Measurements from ENCODE around the gene EPN2.

EPN2 gene

GRCh38 chr17:19372866-19373504, 135.8 kb downstream of the EPN2 start:
- Histone ChIP-seq H2BK15ac (ENCODE audit: low read length) (no peak overlapping the region), H2BK5ac (ENCODE audit: low read length) (no peak overlapping the region), H4K91ac (ENCODE audit: low read depth, low read length, poor library complexity) (peak overlapping the region; percentile 46), H4K8ac (ENCODE audit: low read depth, low read length) (no peak overlapping the region), H2BK120ac (ENCODE audit: low read depth, low read length) (no peak overlapping the region), H3K9ac (ENCODE audit: low read depth, low read length, poor library complexity) (no peak overlapping the region), H3K4me2 (ENCODE audit: insufficient read depth, low read length, poor library complexity, severe bottlenecking) (no peak overlapping the region), H3K27ac (replicated peaks; ENCODE audit: low read length) (no peak overlapping the region), H3K4me3 (ENCODE audit: low read length in 2 of 2) (no peak overlapping the region), H3K14ac (ENCODE audit: low read length) (no peak overlapping the region), H2BK12ac (ENCODE audit: low read length) (no peak overlapping the region), H2AFZ (ENCODE audit: low read length) (no peak overlapping the region), H3K9me3 (replicated peaks in 1 of 2; ENCODE audit: control insufficient read depth in 2 of 2, insufficient read depth in 1 of 2, low read depth in 1 of 2, low read length in 2 of 2) (no peaks in the 10 kb centered on the region), H3K4me1 (ENCODE audit: control insufficient read depth in 2 of 2, insufficient read depth in 1 of 2, low read depth in 1 of 2, low read length in 2 of 2) (peaks cover 0 to 3% of the 10 kb centered on the region in 2 donors), H3K4ac (ENCODE audit: low read length) (no peak overlapping the region), H3K36me3 (replicated peaks in 1 of 2; ENCODE audit: control insufficient read depth in 2 of 2, insufficient read depth in 2 of 2, low read length in 2 of 2) (peaks cover 0 to 4% of the 10 kb centered on the region in 2 donors), H3K23ac (ENCODE audit: low read depth, low read length, poor library complexity) (no peak overlapping the region), H3K27me3 (ENCODE audit: control insufficient read depth in 3 of 3, insufficient read depth in 3 of 3, low read depth in 1 of 3, low read length in 3 of 3) (no peaks in the 10 kb centered on the region), H3K79me1 (ENCODE audit: low read depth, low read length) (no peaks in the 10 kb centered on the region), H2AK5ac (ENCODE audit: low read depth, low read length) (no peak overlapping the region), H3K18ac (ENCODE audit: low read length) (no peak overlapping the region)
- WGBS, 2 donors (ENCODE audit: extremely low coverage in 2 of 2, insufficient read length in 2 of 2, insufficient replicate concordance in 1 of 2) = no CpG with 5 or more reads among the region's 8 CpGs
- DNase-seq (ENCODE audit: low spot score) = no peak

- Histone ChIP-seq H3K27me3 (ENCODE audit: control insufficient read depth in 3 of 3, insufficient read depth in 3 of 3, low read depth in 1 of 3, low read length in 3 of 3) (no peaks in the 10 kb centered on the region), H3K79me1 (ENCODE audit: low read depth, low read length) (peaks cover 4% of the 10 kb centered on the region), H3K23ac (ENCODE audit: low read depth, low read length, poor library complexity) (no peak overlapping the region), H3K4ac (ENCODE audit: low read length) (no peak overlapping the region), H3K36me3 (replicated peaks in 1 of 2; ENCODE audit: control insufficient read depth in 2 of 2, insufficient read depth in 2 of 2, low read length in 2 of 2) (peaks cover 0 to 6% of the 10 kb centered on the region in 2 donors), H4K8ac (ENCODE audit: low read depth, low read length) (no peak overlapping the region), H2AFZ (ENCODE audit: low read length) (no peak overlapping the region), H3K27ac (replicated peaks; ENCODE audit: low read length) (no peak overlapping the region), H2AK5ac (ENCODE audit: low read depth, low read length) (no peak overlapping the region), H3K4me3 (ENCODE audit: low read length in 2 of 2) (no peak overlapping the region), H2BK120ac (ENCODE audit: low read depth, low read length) (no peak overlapping the region), H3K9me3 (replicated peaks in 1 of 2; ENCODE audit: control insufficient read depth in 2 of 2, insufficient read depth in 1 of 2, low read depth in 1 of 2, low read length in 2 of 2) (no peaks in the 10 kb centered on the region), H2BK12ac (ENCODE audit: low read length) (no peak overlapping the region), H2BK15ac (ENCODE audit: low read length) (no peak overlapping the region), H3K18ac (ENCODE audit: low read length) (no peak overlapping the region), H4K91ac (ENCODE audit: low read depth, low read length, poor library complexity) (no peak overlapping the region), H3K4me2 (ENCODE audit: insufficient read depth, low read length, poor library complexity, severe bottlenecking) (no peak overlapping the region), H3K14ac (ENCODE audit: low read length) (no peak overlapping the region), H3K9ac (ENCODE audit: low read depth, low read length, poor library complexity) (no peak overlapping the region), H3K4me1 (ENCODE audit: control insufficient read depth in 2 of 2, insufficient read depth in 1 of 2, low read depth in 1 of 2, low read length in 2 of 2) (peaks cover 3 to 5% of the 10 kb centered on the region in 2 donors), H2BK5ac (ENCODE audit: low read length) (no peak overlapping the region)
- WGBS, 2 donors (ENCODE audit: extremely low coverage in 2 of 2, insufficient read length in 2 of 2, insufficient replicate concordance in 1 of 2) = no CpG with 5 or more reads among the region's 5 CpGs
- no peak for DNase-seq (ENCODE audit: low spot score)
Measured at GRCh38 chr17:19374136-19374535, 137.0 kb downstream of the EPN2 start.

- Histone ChIP-seq H3K27ac (replicated peaks; ENCODE audit: low read length) (no peak overlapping the region), H4K8ac (ENCODE audit: low read depth, low read length) (no peak overlapping the region), H3K4me2 (ENCODE audit: insufficient read depth, low read length, poor library complexity, severe bottlenecking) (no peak overlapping the region), H2BK120ac (ENCODE audit: low read depth, low read length) (no peak overlapping the region), H2BK15ac (ENCODE audit: low read length) (no peak overlapping the region), H2AK5ac (ENCODE audit: low read depth, low read length) (no peak overlapping the region), H3K23ac (ENCODE audit: low read depth, low read length, poor library complexity) (no peak overlapping the region), H3K36me3 (replicated peaks in 1 of 2; ENCODE audit: control insufficient read depth in 2 of 2, insufficient read depth in 2 of 2, low read length in 2 of 2) (peaks cover 12 to 22% of the 10 kb centered on the region in 2 donors), H3K9me3 (replicated peaks in 1 of 2; ENCODE audit: control insufficient read depth in 2 of 2, insufficient read depth in 1 of 2, low read depth in 1 of 2, low read length in 2 of 2) (no peaks in the 10 kb centered on the region), H3K18ac (ENCODE audit: low read length) (no peak overlapping the region), H3K4me3 (ENCODE audit: low read length in 2 of 2) (no peak overlapping the region), H2AFZ (ENCODE audit: low read length) (no peak overlapping the region), H3K4me1 (ENCODE audit: control insufficient read depth in 2 of 2, insufficient read depth in 1 of 2, low read depth in 1 of 2, low read length in 2 of 2) (peaks cover 9 to 11% of the 10 kb centered on the region in 2 donors), H3K79me1 (ENCODE audit: low read depth, low read length) (peaks cover 6% of the 10 kb centered on the region), H3K27me3 (ENCODE audit: control insufficient read depth in 3 of 3, insufficient read depth in 3 of 3, low read depth in 1 of 3, low read length in 3 of 3) (no peaks in the 10 kb centered on the region), H2BK5ac (ENCODE audit: low read length) (no peak overlapping the region), H4K91ac (ENCODE audit: low read depth, low read length, poor library complexity) (no peak overlapping the region), H3K14ac (ENCODE audit: low read length) (no peak overlapping the region), H3K9ac (ENCODE audit: low read depth, low read length, poor library complexity) (no peak overlapping the region), H3K4ac (ENCODE audit: low read length) (no peak overlapping the region), H2BK12ac (ENCODE audit: low read length) (no peak overlapping the region)
- no CpG with 5 or more reads among the region's 1 CpG for WGBS, 2 donors (ENCODE audit: extremely low coverage in 2 of 2, insufficient read length in 2 of 2, insufficient replicate concordance in 1 of 2)
- no peak for DNase-seq (ENCODE audit: low spot score)
Measured at GRCh38 chr17:19375732-19376131, 138.6 kb downstream of the EPN2 start.

GRCh38 chr17:19376811-19377210, 139.6 kb downstream of the EPN2 start:
- Histone ChIP-seq H3K9me3 (replicated peaks in 1 of 2; ENCODE audit: control insufficient read depth in 2 of 2, insufficient read depth in 1 of 2, low read depth in 1 of 2, low read length in 2 of 2) (no peaks in the 10 kb centered on the region), H3K4me3 (ENCODE audit: low read length in 2 of 2) (peak overlapping the region; percentile 45 to 93), H3K23ac (ENCODE audit: low read depth, low read length, poor library complexity) (no peak overlapping the region), H3K4me2 (ENCODE audit: insufficient read depth, low read length, poor library complexity, severe bottlenecking) (no peak overlapping the region), H2BK120ac (ENCODE audit: low read depth, low read length) (no peak overlapping the region), H3K79me1 (ENCODE audit: low read depth, low read length) (peaks cover 9% of the 10 kb centered on the region), H3K36me3 (replicated peaks in 1 of 2; ENCODE audit: control insufficient read depth in 2 of 2, insufficient read depth in 2 of 2, low read length in 2 of 2) (peaks cover 19 to 32% of the 10 kb centered on the region in 2 donors), H2AFZ (ENCODE audit: low read length) (peak overlapping the region; percentile 98), H2BK5ac (ENCODE audit: low read length) (no peak overlapping the region), H3K9ac (ENCODE audit: low read depth, low read length, poor library complexity) (no peak overlapping the region), H2BK12ac (ENCODE audit: low read length) (no peak overlapping the region), H2AK5ac (ENCODE audit: low read depth, low read length) (no peak overlapping the region), H3K27ac (replicated peaks; ENCODE audit: low read length) (no peak overlapping the region), H3K18ac (ENCODE audit: low read length) (no peak overlapping the region), H2BK15ac (ENCODE audit: low read length) (no peak overlapping the region), H3K14ac (ENCODE audit: low read length) (no peak overlapping the region), H4K91ac (ENCODE audit: low read depth, low read length, poor library complexity) (no peak overlapping the region), H3K27me3 (ENCODE audit: control insufficient read depth in 3 of 3, insufficient read depth in 3 of 3, low read depth in 1 of 3, low read length in 3 of 3) (no peaks in the 10 kb centered on the region), H4K8ac (ENCODE audit: low read depth, low read length) (no peak overlapping the region), H3K4ac (ENCODE audit: low read length) (no peak overlapping the region), H3K4me1 (ENCODE audit: control insufficient read depth in 2 of 2, insufficient read depth in 1 of 2, low read depth in 1 of 2, low read length in 2 of 2) (peaks cover 9 to 11% of the 10 kb centered on the region in 2 donors)
- no peak for DNase-seq (ENCODE audit: low spot score)
- WGBS, 2 donors (ENCODE audit: extremely low coverage in 2 of 2, insufficient read length in 2 of 2, insufficient replicate concordance in 1 of 2) = no CpG with 5 or more reads among the region's 2 CpGs

All from neuronal stem cell (in vitro differentiated cells).